Body of pancreas (tissue), 4 donors: ENCODE data around the gene CMTM8. TPM values are rescaled to one million over a fixed set of nuclear protein-coding genes. Genes with fewer than 3 reads are reported as not detected.
A peak's percentile ranks its signal among the peaks of the same experiment; 100 is the strongest.

Experiments used
- ATAC-seq: fragments of 150-250 bp; one replicate; pipeline ENCODE4 v1.9.1; 2016
- DNase-seq, 4 donors: peaks; one replicate each; pipeline ENCODE4 v3.0.0-alpha.2; 2019
- H3K27ac ChIP-seq, 4 donors: fragments of 200-600 bp; sonication (generic); 1 replicate in 3 of 4; 2 replicates in 1 of 4; pipeline versions ENCODE4 v1.5.1 to v1.6.1; 2016 to 2019; ENCODE audit warnings: mild to moderate bottlenecking in 1 of 4, mixed read lengths in 1 of 4, moderate library complexity in 1 of 4
- H3K27me3 ChIP-seq, 2 donors: fragments of 200-600 bp; sonication (generic); one replicate each; pipeline ENCODE4 v1.6.0; 2016; ENCODE audit warnings: mild to moderate bottlenecking in 1 of 2
- H3K36me3 ChIP-seq, 2 donors: fragments of 200-600 bp; sonication (generic); replicated peaks in 1 of 2; 2 replicates each; pipeline ENCODE4 v1.5.1; 2016; ENCODE audit warnings: low read depth in 2 of 2; ENCODE audit not compliant: insufficient read depth in 1 of 2
- H3K4me1 ChIP-seq: fragments of 200-600 bp; sonication (generic); one replicate; pipeline ENCODE4 v1.6.0; 2016
- H3K4me3 ChIP-seq, 2 donors: fragments of 200-600 bp; sonication (generic); 1 replicate in 1 of 2; 2 replicates in 1 of 2; pipeline ENCODE4 v1.5.1; 2016 to 2019
- H3K9me3 ChIP-seq, 3 donors: fragments of 200-600 bp; sonication (generic); 1 replicate in 2 of 3; 2 replicates in 1 of 3; pipeline ENCODE4 v1.5.1; 2016
- CTCF ChIP-seq, 7 experiments: fragments of 450-650 bp in 4 of 7; fragments of 200-600 bp in 3 of 7; sonication (generic) in 3 of 7; IDR thresholded peaks; one replicate each; pipeline ENCODE4 v1.5.1; 2016 to 2019; ENCODE audit warnings: antibody characterized with exemption in 7 of 7
- POLR2A ChIP-seq, 3 donors: fragments of 450-650 bp; IDR thresholded peaks; one replicate each; pipeline ENCODE4 v1.6.1; 2016; ENCODE audit warnings: antibody characterized with exemption in 3 of 3, mild to moderate bottlenecking in 2 of 3
- whole genome bisulfite sequencing, 2 donors: methylation state at CpG; one replicate each; pipeline ENCODE4 v1.1.5; 2017; 5-methylcytosine and 5-hydroxymethylcytosine counted together
- intact Hi-C: fragments of 100-400 bp; cut with DNase I; formaldehyde crosslinking; loops from one replicate; pipeline ENCODE4 v1.15.1; 2023
- total RNA-seq, 2 donors: library from RNA; depleted of rRNA; stranded (reverse); fragments of >200 nt; gene quantifications; one replicate each; pipeline ENCODE4 v1.1.0, GENCODE V29; 2016

CMTM8 gene
- total RNA-seq, 2 donors from 2014 or later, result 22.7 to 31.4 TPM

- TF ChIP-seq POLR2A (IDR thresholded peaks at IDR 0.05), result no peak
- no peak for TF ChIP-seq CTCF (IDR thresholded peaks at IDR 0.05)
- Histone ChIP-seq H3K4me1 (peaks cover 27% of the 10 kb centered on the region), H3K36me3 (no peaks in the 10 kb centered on the region), H3K27ac (no peak overlapping the region), H3K9me3 (no peaks in the 10 kb centered on the region), H3K27me3 (no peaks in the 10 kb centered on the region), H3K4me3 (no peak overlapping the region)
- peak; percentile 33 for ATAC-seq
- intact Hi-C loops, result no loop called here
- WGBS, 2 donors, result 41% methylated on average over 4 of the region's 4 CpGs
- peak in 2 of 4 donors; percentile 25 to 28 for DNase-seq
Measured at GRCh38 chr3:32195995-32196540, 42.4 kb upstream of the CMTM8 start.

DNA sequence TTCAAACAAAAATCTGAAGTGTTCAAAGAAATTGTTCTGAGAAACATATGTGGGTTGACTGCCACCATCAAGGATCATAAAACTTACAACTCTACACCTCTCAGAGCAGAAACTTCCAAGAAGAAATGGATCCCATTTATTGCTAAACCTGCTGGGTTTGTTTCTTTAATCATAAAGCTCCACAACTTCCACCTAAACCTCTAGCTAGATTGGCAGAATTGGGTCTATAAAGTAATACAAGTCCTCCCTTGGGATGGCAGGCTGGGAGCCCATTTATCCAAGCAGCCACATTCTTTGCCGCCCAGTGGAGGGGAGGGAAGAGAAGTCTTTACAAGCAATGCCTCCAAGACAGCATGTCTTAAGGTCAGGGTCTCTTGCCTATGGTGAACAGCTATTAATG is 40.5 kb upstream of the CMTM8 start:
- intact Hi-C loops, result no loop called here
- Histone ChIP-seq H3K4me3 (no peak overlapping the region), H3K4me1 (peaks cover 10% of the 10 kb centered on the region), H3K36me3 (no peaks in the 10 kb centered on the region), H3K27ac (no peak overlapping the region), H3K27me3 (no peaks in the 10 kb centered on the region), H3K9me3 (no peaks in the 10 kb centered on the region)
- DNase-seq, result no peak
- ATAC-seq, result no peak
- no peak for TF ChIP-seq POLR2A (IDR thresholded peaks at IDR 0.05)
- no peak for TF ChIP-seq CTCF (IDR thresholded peaks at IDR 0.05)
- 100% methylated on average over 1 of the region's 1 CpG for WGBS, 2 donors

- Histone ChIP-seq H3K27me3 (no peaks in the 10 kb centered on the region), H3K4me1 (peaks cover 9% of the 10 kb centered on the region), H3K9me3 (no peaks in the 10 kb centered on the region), H3K27ac (no peak overlapping the region), H3K4me3 (no peak overlapping the region), H3K36me3 (no peaks in the 10 kb centered on the region)
- ATAC-seq (no peak), DNase-seq (no peak)
- WGBS, 2 donors, result 85 to 89% methylated on average over 3 of the region's 3 CpGs
- no peak for TF ChIP-seq CTCF (IDR thresholded peaks at IDR 0.05)
- no peak for TF ChIP-seq POLR2A (IDR thresholded peaks at IDR 0.05)
- intact Hi-C loops, result no loop called here
Measured at GRCh38 chr3:32198714-32199113, 39.8 kb upstream of the CMTM8 start.

DNA sequence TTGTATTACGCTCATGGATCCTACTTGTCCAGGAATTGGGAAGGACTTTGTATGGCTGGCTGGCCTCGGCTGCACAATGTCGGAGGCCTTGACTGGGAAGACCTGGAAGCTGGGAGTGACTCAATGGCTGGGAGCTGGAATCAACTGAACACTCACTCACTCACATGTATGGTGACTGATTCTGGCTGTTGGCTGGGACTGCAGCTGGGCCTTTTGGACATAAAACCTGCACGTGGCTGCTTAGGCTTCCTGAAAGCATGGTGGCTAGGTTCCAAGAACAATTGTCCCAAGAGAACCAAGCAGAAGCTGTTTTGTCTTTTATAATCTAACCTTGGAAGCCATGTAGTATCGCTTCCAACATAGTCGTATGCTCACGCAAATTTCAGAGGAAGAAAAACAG is 38.0 kb upstream of the CMTM8 start:
- Histone ChIP-seq H3K9me3 (no peaks in the 10 kb centered on the region), H3K4me1 (peaks cover 9% of the 10 kb centered on the region), H3K36me3 (no peaks in the 10 kb centered on the region), H3K27me3 (no peaks in the 10 kb centered on the region), H3K4me3 (no peak overlapping the region), H3K27ac (no peak overlapping the region)
- TF ChIP-seq POLR2A (IDR thresholded peaks at IDR 0.05), result no peak
- no peak for TF ChIP-seq CTCF (IDR thresholded peaks at IDR 0.05)
- ATAC-seq (peak; percentile 49), DNase-seq (peak in 3 of 4 donors; percentile 35 to 58 (median 35))
- intact Hi-C loops, result no loop called here
- WGBS, 2 donors, result 81 to 85% methylated on average over 7 of the region's 7 CpGs
